CD4-positive, alpha-beta T cell treated with Interferon alpha-2 for 1 hour (primary cell): ENCODE results near the gene OPN5.
"Not testable (repeated sequence)": the region's sequence is repeated elsewhere in the genome, so short reads cannot be mapped to it uniquely, and the experiment has no call there.

Experiments
- DNase-seq, 2 donors: peaks; one replicate each; pipeline ENCODE4 v3.0.0-alpha.2; 2020 to 2022

Gene OPN5

GRCh38 chr6:47781732-47782131, at the start of gene OPN5:
TSS of gene OPN5 (plus strand) at chr6:47782032. CDS start at chr6:47782067, 35 bp downstream.
- DNase-seq, result no peak

- DNase-seq, result peak in 1 of 2 donors; percentile 30
Measured at GRCh38 chr6:47733879-47734558, 47.8 kb upstream of the OPN5 start.

GRCh38 chr6:47734831-47735481, 46.9 kb upstream of the OPN5 start:
- no peak for DNase-seq

- DNase-seq, result no peak
Measured at GRCh38 chr6:47736083-47736700, 45.6 kb upstream of the OPN5 start.

- DNase-seq, result no peak
Measured at GRCh38 chr6:47737406-47737805, 44.4 kb upstream of the OPN5 start.

GRCh38 chr6:47740714-47741113, 41.1 kb upstream of the OPN5 start:
- DNase-seq, result no peak

- DNase-seq, result no peak
Measured at GRCh38 chr6:47741807-47742206, 40.0 kb upstream of the OPN5 start.

GRCh38 chr6:47743744-47744143, 38.1 kb upstream of the OPN5 start:
- no peak for DNase-seq

- DNase-seq, result not testable (repeated sequence)
Measured at GRCh38 chr6:47745269-47745668, 36.6 kb upstream of the OPN5 start.

- DNase-seq, result no peak
Measured at GRCh38 chr6:47749757-47750156, 32.1 kb upstream of the OPN5 start.

GRCh38 chr6:47752801-47753200, 29.0 kb upstream of the OPN5 start:
- DNase-seq, result no peak

- DNase-seq, result no peak
Measured at GRCh38 chr6:47759364-47759763, 22.5 kb upstream of the OPN5 start.

- DNase-seq, result no peak
Measured at GRCh38 chr6:47762502-47762901, 19.3 kb upstream of the OPN5 start.

- no peak for DNase-seq
Measured at GRCh38 chr6:47766445-47766844, 15.4 kb upstream of the OPN5 start.

- no peak for DNase-seq
Measured at GRCh38 chr6:47767102-47767501, 14.7 kb upstream of the OPN5 start.

- DNase-seq, result no peak
Measured at GRCh38 chr6:47769982-47770381, 11.8 kb upstream of the OPN5 start.

GRCh38 chr6:47772359-47772758, 9.5 kb upstream of the OPN5 start:
- no peak for DNase-seq

GRCh38 chr6:47773005-47773404, 8.8 kb upstream of the OPN5 start:
- DNase-seq, result no peak

- peak; percentile 28 to 61 for DNase-seq
Measured at GRCh38 chr6:47780510-47781356, 1.1 kb upstream of the OPN5 start.

GRCh38 chr6:47785182-47785581, 3.4 kb downstream of the OPN5 start:
- DNase-seq, result no peak

- peak; percentile 24 to 58 for DNase-seq
Measured at GRCh38 chr6:47787620-47788497, 6.0 kb downstream of the OPN5 start.

- no peak for DNase-seq
Measured at GRCh38 chr6:47788498-47788884, 6.7 kb downstream of the OPN5 start.
